ENCODE results near the gene SGCD. TPM values are rescaled to one million over a fixed set of nuclear protein-coding genes. Genes with fewer than 3 reads are reported as not detected.

Gene SGCD
- total and polyA plus RNA-seq, 2 of the 4 experiments (the other 2 are of a cell fraction), result 5.8 to 10.6 TPM

- no peak overlapping the region for H4K5ac ChIP-seq (ENCODE audit: low read depth, low read length)
- no peak overlapping the region for H3K9ac ChIP-seq (ENCODE audit: low read depth, low read length)
- no peak overlapping the region for H3K4me3 ChIP-seq (ENCODE audit: insufficient read depth, low read depth, low read length)
- no peak overlapping the region for H3K23ac ChIP-seq (ENCODE audit: low read depth, low read length)
- dilution Hi-C loops (cut with HindIII; ENCODE audit: low sequenced_read_pairs, unreplicated experiment) (no loop called here), in situ Hi-C loops (cut with MboI; ENCODE audit: low sequenced_read_pairs) (no loop called here), intact Hi-C loops (cut with micrococcal nuclease) (no loop called here)
- H3K4ac ChIP-seq (ENCODE audit: low read depth, low read length), result no peak overlapping the region
- TF ChIP-seq SMC3 (IDR thresholded peaks at IDR 0.05; ENCODE audit: low read depth, low read length) (no peak), ELK1 (IDR thresholded peaks at IDR 0.05; ENCODE audit: borderline replicate concordance, low read depth, low read length) (no peak)
- no peak overlapping the region for H3K27ac ChIP-seq (ENCODE audit: insufficient read depth, low read length)
- H3K14ac ChIP-seq (replicated peaks; ENCODE audit: low read depth, low read length), result no peak overlapping the region
- no peak overlapping the region for H2BK5ac ChIP-seq (ENCODE audit: low read depth, low read length, poor library complexity, severe bottlenecking)
- H2BK120ac ChIP-seq (ENCODE audit: low read depth, low read length), result no peak overlapping the region
- WGBS, 2 experiments (ENCODE audit: extremely low coverage in 2 of 2, insufficient read length in 1 of 2), result no CpG with 5 or more reads among the region's 5 CpGs
- no peak overlapping the region for H3K18ac ChIP-seq (ENCODE audit: low read depth, low read length)
- H2BK15ac ChIP-seq (ENCODE audit: low read depth, low read length), result no peak overlapping the region
- H4K8ac ChIP-seq (ENCODE audit: low read depth in 2 of 2, low read length in 2 of 2), result no peak overlapping the region
- no peaks in the 10 kb centered on the region for H3K9me3 ChIP-seq (ENCODE audit: control insufficient read depth, insufficient read depth, low read length)
- H3K4me1 ChIP-seq (ENCODE audit: control insufficient read depth, insufficient read depth, low read length), result no peaks in the 10 kb centered on the region
- H3K36me3 ChIP-seq (ENCODE audit: control insufficient read depth, insufficient read depth, low read length), result no peaks in the 10 kb centered on the region
- no peak overlapping the region for H2AFZ ChIP-seq (replicated peaks; ENCODE audit: low read length, poor library complexity)
- H3K27me3 ChIP-seq (ENCODE audit: control insufficient read depth, insufficient read depth, low read length), result no peaks in the 10 kb centered on the region
- H2AK5ac ChIP-seq (ENCODE audit: low read depth, low read length), result no peak overlapping the region
- H2AK9ac ChIP-seq (replicated peaks; ENCODE audit: low read depth, low read length, poor library complexity), result no peak overlapping the region
- no peaks in the 10 kb centered on the region for H3K79me1 ChIP-seq (ENCODE audit: low read depth in 1 of 2, low read length in 2 of 2)
- no peaks in the 10 kb centered on the region for H4K20me1 ChIP-seq (ENCODE audit: insufficient read depth, low read length)
- no peak overlapping the region for H4K91ac ChIP-seq (ENCODE audit: insufficient read depth, low read depth, low read length)
- DNase-seq (no peak), ATAC-seq (ENCODE audit: low read depth) (no peak)
- CTCF ChIA-PET, result no interaction called here
- no peak overlapping the region for H2BK20ac ChIP-seq (ENCODE audit: low read depth, low read length)
- no peak overlapping the region for H3K4me2 ChIP-seq (ENCODE audit: low read depth, low read length)
- POLR2A ChIA-PET (ENCODE audit: unreplicated experiment), result no interaction called here
- no TSS peak for BruUV-seq (replicated peaks)
- no peak overlapping the region for H3K56ac ChIP-seq (ENCODE audit: extremely low read depth, insufficient read depth, low read length)
- no peaks in the 10 kb centered on the region for H3K9me1 ChIP-seq (ENCODE audit: insufficient read depth, low read length)
Observed at GRCh38 chr5:156741516-156741915, 414.6 kb downstream of the SGCD start.

All from IMR-90 (cell line).